Keratinocyte (primary cell): ENCODE data around the gene NEK6. TPM values are rescaled to one million over a fixed set of nuclear protein-coding genes. Genes with fewer than 3 reads are reported as not detected.

Experiments
- DNase-seq: peaks from one replicate; pipeline ENCODE4 v3.0.0-alpha.2; 2011; ENCODE audit warnings: low read depth, missing footprints, low spot score
- FAIRE-seq: peaks from 2 replicates; lab custom pipeline; 2011; peaks lifted over from hg19 to GRCh38; lab: Jason Lieb, UNC
- H2AFZ ChIP-seq: 2 replicates; pipeline ENCODE4 v1.6.0; 2012; ENCODE audit warnings: low read length, control low read depth, inconsistent platforms; ENCODE audit not compliant: control insufficient read depth
- H3K27ac ChIP-seq: 2 replicates; pipeline ENCODE4 v1.5.1; 2011; ENCODE audit warnings: low read length; ENCODE audit not compliant: control insufficient read depth, insufficient read depth
- H3K27me3 ChIP-seq: 3 replicates; pipeline ENCODE4 v1.6.0; 2011; ENCODE audit warnings: low read length; ENCODE audit not compliant: control insufficient read depth, insufficient read depth; ENCODE audit errors: extremely low read depth
- H3K36me3 ChIP-seq, 2 experiments: 2 replicates in 1 of 2; 3 replicates in 1 of 2; pipeline ENCODE4 v1.5.1; 2011; ENCODE audit warnings: low read length in 2 of 2, mild to moderate bottlenecking in 1 of 2; ENCODE audit not compliant: control insufficient read depth in 2 of 2, insufficient read depth in 2 of 2; ENCODE audit errors: extremely low read depth in 1 of 2
- H3K4me1 ChIP-seq: 3 replicates; pipeline ENCODE4 v1.5.1; 2011; ENCODE audit warnings: low read length; ENCODE audit not compliant: control insufficient read depth, insufficient read depth; ENCODE audit errors: extremely low read depth
- H3K4me2 ChIP-seq: 3 replicates; pipeline ENCODE4 v1.6.0; 2011; ENCODE audit warnings: low read depth, low read length; ENCODE audit not compliant: control insufficient read depth, insufficient read depth; ENCODE audit errors: extremely low read depth
- H3K4me3 ChIP-seq, 3 experiments: fragments of 200-600 bp in 1 of 3; sonication (generic) in 1 of 3; 2 replicates in 2 of 3; 3 replicates in 1 of 3; pipeline ENCODE4 v1.5.1; 2011 to 2016; ENCODE audit warnings: low read length in 3 of 3, mild to moderate bottlenecking in 3 of 3, control low read depth in 2 of 3, inconsistent platforms in 1 of 3, low read depth in 1 of 3, mixed read lengths in 1 of 3, mixed run types in 1 of 3, moderate library complexity in 1 of 3; ENCODE audit not compliant: control insufficient read depth in 2 of 3, insufficient read depth in 2 of 3; ENCODE audit errors: extremely low read depth in 1 of 3
- H3K79me2 ChIP-seq: 2 replicates; pipeline ENCODE4 v1.6.0; 2012; ENCODE audit warnings: low read length; ENCODE audit not compliant: control insufficient read depth, insufficient read depth
- H3K9ac ChIP-seq: 3 replicates; pipeline ENCODE4 v1.6.0; 2011; ENCODE audit warnings: low read length; ENCODE audit not compliant: control insufficient read depth, insufficient read depth; ENCODE audit errors: extremely low read depth
- H3K9me1 ChIP-seq: 3 replicates; pipeline ENCODE4 v1.6.0; 2011; ENCODE audit warnings: low read length; ENCODE audit not compliant: control insufficient read depth, insufficient read depth; ENCODE audit errors: extremely low read depth
- H3K9me3 ChIP-seq: 2 replicates; pipeline ENCODE4 v1.5.1; 2012; ENCODE audit warnings: low read depth, low read length; ENCODE audit not compliant: control insufficient read depth
- H4K20me1 ChIP-seq: 3 replicates; pipeline ENCODE4 v1.6.0; 2011; ENCODE audit warnings: low read length; ENCODE audit not compliant: control insufficient read depth, insufficient read depth; ENCODE audit errors: extremely low read depth
- EZH2 ChIP-seq: IDR thresholded peaks from one replicate; pipeline ENCODE4 v1.6.1; 2012; ENCODE audit warnings: inconsistent platforms, mild to moderate bottlenecking, low read length, moderate library complexity
- dilution Hi-C: fragments of 300-500 bp; cut with MboI; formaldehyde crosslinking; loops from one replicate; pipeline ENCODE4 v1.7.0; 2020; ENCODE audit warnings: low sequenced_read_pairs; ENCODE audit not compliant: extremely low pct_ligation_motif_present
- polyA plus RNA-seq, 5 experiments: library from polyadenylated mRNA; depleted of rRNA in 3 of 5; stranded (reverse) in 3 of 5; stranded (forward) in 1 of 5; unstranded in 1 of 5; fragments of >200 nt; gene quantifications; 1 replicate in 1 of 5; 2 replicates in 3 of 5; 3 replicates in 1 of 5; pipeline versions ENCODE4 v1.2.1 to v1.2.3, GENCODE V29; 2011 to 2012; ENCODE audit warnings: missing spikeins in 2 of 5, low read depth in 1 of 5, low replicate concordance in 1 of 5
- TF ChIP-seq, protein P1 (sequence below), 3 experiments: IDR thresholded peaks in 1 of 3; conservative IDR thresholded peaks in 1 of 3; optimal IDR thresholded peaks in 1 of 3; 2 replicates in 2 of 3; 3 replicates in 1 of 3; pipeline versions ENCODE3 to v1.5.1; 2011; ENCODE audit warnings: low read length in 3 of 3, mild to moderate bottlenecking in 3 of 3, moderate library complexity in 2 of 3, control low read depth in 1 of 3, inconsistent platforms in 1 of 3; ENCODE audit not compliant: insufficient read depth in 2 of 3; ENCODE audit errors: extremely low read depth in 1 of 3

The NEK6 gene
- polyA plus RNA-seq, 1 donor (not counting 4 experiments of a cell fraction or from before 2014, with no cell fraction given): 56.4 TPM

DNA sequence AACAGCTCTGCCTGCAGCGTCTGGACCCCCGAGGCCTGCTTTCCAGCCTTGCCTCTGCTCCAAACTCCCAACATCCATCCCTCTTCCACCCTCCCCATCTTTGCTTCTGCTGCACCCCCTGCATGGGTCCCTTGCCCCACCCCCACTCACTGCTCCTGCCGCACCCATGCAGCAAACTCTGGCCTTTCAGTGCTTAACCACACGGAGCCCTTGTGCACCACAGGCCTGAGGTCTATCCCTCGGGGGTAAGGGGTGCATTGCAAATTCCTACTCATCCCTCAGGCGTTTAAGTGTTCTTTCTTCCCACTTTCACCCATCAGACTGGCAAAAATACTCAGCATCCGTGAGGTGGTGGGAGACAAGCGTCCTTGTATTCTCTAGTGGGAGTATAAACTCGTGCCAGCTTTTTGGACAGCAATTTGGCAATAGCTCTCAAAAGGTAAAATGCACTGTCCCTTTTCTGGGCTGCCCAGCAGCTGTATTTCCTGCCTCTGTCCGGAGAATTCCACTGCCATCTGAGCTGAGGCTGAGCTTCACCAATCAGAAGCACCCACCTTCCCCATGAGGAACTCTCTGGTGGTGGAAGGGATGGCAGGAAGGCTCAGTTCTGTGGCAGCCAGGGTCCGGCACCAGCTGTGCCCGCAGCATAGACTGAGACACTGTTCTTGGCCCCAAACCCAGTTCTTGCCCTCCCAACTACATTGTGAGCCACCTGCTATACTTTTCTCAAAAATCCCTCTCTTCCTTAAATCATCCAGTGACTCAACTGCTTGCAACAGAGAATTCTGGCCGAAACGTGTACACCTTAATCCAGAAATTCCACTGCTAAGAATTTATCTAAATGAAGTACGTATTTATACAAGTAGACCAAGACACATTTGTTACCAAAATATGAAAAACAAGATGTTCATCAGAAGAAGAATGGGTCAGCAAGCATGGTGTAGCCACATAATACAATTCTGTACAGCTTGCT lies 142.5 kb downstream of the NEK6 start:
- Histone ChIP-seq H3K9me1 (peaks cover 4% of the 10 kb centered on the region), H3K27ac (no peak overlapping the region), H3K4me1 (peaks cover 21% of the 10 kb centered on the region), H3K9ac (peak overlapping the region; percentile 13), H3K27me3 (no peaks in the 10 kb centered on the region), H3K9me3 (no peaks in the 10 kb centered on the region), H3K36me3 (peaks cover 28% of the 10 kb centered on the region in 2 experiments), H2AFZ (no peak overlapping the region), H3K4me2 (peak overlapping the region; percentile 57), H3K4me3 (no peak overlapping the region), H3K79me2 (peaks cover 88% of the 10 kb centered on the region), H4K20me1 (peaks cover 16% of the 10 kb centered on the region)
- TF ChIP-seq, protein P1, sequence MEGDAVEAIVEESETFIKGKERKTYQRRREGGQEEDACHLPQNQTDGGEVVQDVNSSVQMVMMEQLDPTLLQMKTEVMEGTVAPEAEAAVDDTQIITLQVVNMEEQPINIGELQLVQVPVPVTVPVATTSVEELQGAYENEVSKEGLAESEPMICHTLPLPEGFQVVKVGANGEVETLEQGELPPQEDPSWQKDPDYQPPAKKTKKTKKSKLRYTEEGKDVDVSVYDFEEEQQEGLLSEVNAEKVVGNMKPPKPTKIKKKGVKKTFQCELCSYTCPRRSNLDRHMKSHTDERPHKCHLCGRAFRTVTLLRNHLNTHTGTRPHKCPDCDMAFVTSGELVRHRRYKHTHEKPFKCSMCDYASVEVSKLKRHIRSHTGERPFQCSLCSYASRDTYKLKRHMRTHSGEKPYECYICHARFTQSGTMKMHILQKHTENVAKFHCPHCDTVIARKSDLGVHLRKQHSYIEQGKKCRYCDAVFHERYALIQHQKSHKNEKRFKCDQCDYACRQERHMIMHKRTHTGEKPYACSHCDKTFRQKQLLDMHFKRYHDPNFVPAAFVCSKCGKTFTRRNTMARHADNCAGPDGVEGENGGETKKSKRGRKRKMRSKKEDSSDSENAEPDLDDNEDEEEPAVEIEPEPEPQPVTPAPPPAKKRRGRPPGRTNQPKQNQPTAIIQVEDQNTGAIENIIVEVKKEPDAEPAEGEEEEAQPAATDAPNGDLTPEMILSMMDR (optimal IDR thresholded peaks at IDR 0.05 in 1 of 3, IDR thresholded peaks at IDR 0.05 in 1 of 3, conservative IDR thresholded peaks at IDR 0.05 in 1 of 3; ENCODE audit: extremely low read depth in 1 of 3, insufficient read depth in 2 of 3, low read length in 3 of 3): no peak
- no peak for TF ChIP-seq EZH2
- dilution Hi-C loops: loop anchor here (25.0 kb wide), 1 partner anchor 137 kb away; no protein-coding TSS in a partner anchor
- FAIRE-seq (no peak), DNase-seq (no peak)

Other genes with a start within 250 kb of the NEK6 start
- 0.07 TPM in 1 of 3 replicates, not detected in the others for gene LHX2, start 246.2 kb upstream of the NEK6 start, polyA plus RNA-seq
- 353 to 388 TPM (median 360 TPM) in 3 replicates for gene PSMB7, start 157.5 kb downstream of the NEK6 start, polyA plus RNA-seq
- gene ADGRD2, start 192.5 kb downstream of the NEK6 start, polyA plus RNA-seq: 0.04 TPM in 1 of 3 replicates, not detected in the others
- not detected in 3 replicates for gene NR5A1, start 249.4 kb downstream of the NEK6 start, polyA plus RNA-seq